ENCODE results near the gene MAIP1.
"Not testable (repeated sequence)": the region's sequence is repeated elsewhere in the genome, so short reads cannot be mapped to it uniquely, and the experiment has no call there.

The MAIP1 gene, protein sequence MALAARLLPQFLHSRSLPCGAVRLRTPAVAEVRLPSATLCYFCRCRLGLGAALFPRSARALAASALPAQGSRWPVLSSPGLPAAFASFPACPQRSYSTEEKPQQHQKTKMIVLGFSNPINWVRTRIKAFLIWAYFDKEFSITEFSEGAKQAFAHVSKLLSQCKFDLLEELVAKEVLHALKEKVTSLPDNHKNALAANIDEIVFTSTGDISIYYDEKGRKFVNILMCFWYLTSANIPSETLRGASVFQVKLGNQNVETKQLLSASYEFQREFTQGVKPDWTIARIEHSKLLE

DNA sequence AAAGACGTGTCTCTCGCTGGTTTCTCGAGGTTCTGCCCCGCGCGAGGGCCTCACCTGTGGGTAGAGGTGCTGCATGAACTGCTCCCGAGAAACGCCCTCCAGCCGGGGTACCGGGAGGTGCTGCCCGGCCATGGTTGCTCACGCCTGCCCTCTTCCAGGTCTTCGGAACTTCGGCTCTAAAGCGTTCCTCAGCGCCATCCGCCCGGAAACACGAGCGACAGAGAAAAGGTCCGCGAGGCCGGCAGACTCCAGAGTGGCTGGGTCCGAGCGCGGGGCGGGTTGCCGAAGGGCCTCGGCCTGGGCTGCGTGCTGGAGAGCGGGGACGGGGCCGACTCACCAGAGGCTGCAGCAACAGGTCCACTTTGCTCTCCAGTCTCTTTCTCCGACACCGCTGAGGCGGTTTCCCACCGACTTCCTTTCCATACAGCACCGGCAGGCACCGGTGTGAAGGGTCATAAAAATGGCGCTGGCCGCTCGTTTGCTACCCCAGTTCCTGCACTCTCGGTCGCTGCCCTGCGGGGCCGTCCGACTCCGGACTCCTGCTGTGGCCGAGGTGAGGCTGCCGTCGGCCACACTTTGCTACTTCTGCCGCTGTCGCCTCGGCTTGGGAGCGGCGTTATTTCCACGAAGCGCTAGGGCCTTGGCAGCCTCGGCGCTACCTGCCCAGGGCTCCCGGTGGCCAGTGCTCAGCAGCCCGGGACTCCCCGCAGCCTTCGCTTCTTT, at the start of gene MAIP1, which contains the start of gene TYW5:
Gene MAIP1 (plus strand): TSS at position 244 of the 723 bp plus-strand sequence. CDS start 217 bp downstream, at position 461.
Gene TYW5 (minus strand): TSS at position 153 of the 723 bp plus-strand sequence. CDS start 21 bp downstream, at position 132.
- DNase-seq (ENCODE audit: low spot score), result peak; percentile 79

DNA sequence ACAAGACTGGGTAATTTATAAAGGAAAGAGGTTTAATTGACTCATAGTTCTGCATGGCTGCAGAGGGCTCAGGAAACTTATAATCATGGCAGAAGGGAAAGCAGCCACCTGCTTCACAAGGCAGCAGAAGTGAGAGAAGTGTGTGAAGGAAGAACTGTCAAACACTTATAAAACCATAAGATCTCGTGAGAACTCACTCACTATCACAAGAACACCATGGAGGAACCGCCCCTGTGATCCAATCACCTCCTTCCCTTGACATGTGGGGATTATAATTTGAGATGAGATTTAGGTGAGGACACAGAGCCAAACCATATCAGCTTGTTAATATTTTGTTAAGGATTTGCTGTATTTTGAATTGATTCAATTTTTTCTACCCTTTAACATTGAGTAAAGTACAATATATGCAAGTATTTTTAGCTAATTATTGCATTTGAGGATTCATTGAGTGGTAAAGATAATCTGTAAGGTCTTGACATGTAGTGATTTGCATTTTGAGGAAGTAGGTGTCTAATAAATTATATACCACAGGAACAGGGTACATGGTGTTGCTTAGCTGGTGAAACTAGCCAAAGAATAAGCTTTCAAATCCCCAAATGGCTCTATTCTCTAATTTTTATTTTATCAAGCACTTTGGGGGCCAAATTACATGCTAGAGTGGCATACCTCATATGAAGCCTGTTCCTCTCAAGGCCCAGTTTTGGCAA, 48.2 kb upstream of the MAIP1 start:
- DNase-seq (ENCODE audit: low spot score), result no peak

DNA sequence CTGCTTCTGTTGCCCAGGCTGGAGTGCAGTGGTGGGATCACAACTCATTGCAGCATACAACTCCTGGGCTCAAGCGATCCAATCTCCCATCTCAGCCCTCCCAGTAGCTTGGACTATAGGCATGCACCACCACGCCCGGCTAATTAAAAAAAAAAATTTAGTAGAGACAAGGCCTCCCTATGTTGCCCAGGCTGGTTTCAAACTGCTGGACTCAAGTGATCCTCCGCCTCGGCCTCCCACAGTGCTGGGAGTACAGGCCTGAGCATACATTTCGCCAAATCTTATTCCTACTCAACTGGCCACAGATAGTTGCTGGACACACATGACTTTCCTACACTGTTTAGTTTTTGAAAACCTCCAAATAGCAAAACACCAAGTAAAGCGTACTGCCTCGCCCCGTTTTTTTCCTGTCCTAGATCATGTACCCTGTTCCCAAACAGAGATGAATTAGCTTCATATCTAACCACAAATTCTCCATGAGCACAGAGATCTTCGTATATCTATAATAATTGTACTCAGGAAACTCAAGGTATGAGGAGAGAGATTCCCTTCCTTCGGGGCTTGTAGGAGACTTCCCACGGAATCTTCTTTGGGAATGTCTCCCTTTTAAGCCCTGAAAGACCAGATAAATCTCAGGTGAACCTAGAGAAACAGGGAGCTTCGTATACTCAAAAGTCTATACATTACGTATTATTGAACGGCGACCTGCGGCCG, 44.9 kb upstream of the MAIP1 start:
- no peak for DNase-seq (ENCODE audit: low spot score)

DNA sequence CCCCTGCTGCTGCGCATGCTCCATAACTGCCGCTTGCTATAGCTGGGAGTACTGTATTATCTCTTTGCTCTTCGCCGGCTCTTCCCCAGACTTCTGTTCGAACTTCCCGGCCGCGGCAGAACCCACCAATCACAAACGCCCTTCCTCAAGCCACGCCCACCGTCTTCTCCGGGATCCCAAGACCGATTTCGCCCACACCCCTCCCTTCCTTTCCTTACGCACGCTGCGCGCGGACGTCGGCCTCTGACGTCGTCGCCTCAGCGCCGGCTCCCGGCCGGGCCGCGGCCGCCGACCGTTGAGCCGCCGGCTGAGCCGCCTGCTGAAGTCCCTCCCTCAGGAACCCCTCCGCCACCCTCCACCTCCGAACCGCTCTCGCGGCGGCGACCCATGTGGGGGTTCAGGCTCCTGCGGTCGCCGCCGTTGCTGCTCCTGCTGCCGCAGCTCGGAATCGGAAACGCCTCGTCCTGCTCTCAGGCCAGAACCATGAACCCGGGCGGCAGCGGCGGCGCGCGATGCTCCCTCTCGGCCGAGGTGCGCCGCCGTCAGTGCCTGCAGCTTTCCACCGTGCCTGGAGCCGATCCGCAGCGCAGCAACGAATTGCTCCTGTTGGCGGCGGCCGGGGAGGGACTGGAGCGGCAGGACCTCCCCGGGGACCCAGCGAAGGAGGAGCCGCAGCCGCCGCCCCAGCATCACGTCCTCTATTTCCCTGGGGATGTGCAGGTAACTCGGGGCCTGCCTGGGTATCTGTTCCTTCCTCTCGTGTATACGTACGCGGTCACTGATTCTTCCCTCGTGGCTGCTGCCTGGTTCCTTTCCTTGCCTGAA, 44.1 kb upstream of the MAIP1 start, which contains the start of gene C2orf69:
Gene C2orf69 (plus strand): TSS at position 242 of the 825 bp plus-strand sequence. CDS start 146 bp downstream, at position 388.
- peak; percentile 96 for DNase-seq (ENCODE audit: low spot score)

DNA sequence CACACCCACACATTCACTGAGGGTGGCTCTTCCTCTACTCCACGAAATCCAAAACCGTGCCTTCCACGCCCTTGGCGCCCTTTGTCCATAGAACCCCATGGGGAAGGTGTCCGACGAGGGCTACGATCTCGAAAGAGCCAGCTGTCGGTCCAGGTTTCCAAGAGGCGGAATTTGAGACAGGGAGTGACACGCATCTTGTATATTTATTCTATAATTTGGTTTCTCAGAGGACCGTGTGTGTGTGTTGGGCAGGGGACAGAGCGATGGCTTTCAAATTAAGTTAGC, 43.6 kb upstream of the MAIP1 start:
- no peak for DNase-seq (ENCODE audit: low spot score)

DNA sequence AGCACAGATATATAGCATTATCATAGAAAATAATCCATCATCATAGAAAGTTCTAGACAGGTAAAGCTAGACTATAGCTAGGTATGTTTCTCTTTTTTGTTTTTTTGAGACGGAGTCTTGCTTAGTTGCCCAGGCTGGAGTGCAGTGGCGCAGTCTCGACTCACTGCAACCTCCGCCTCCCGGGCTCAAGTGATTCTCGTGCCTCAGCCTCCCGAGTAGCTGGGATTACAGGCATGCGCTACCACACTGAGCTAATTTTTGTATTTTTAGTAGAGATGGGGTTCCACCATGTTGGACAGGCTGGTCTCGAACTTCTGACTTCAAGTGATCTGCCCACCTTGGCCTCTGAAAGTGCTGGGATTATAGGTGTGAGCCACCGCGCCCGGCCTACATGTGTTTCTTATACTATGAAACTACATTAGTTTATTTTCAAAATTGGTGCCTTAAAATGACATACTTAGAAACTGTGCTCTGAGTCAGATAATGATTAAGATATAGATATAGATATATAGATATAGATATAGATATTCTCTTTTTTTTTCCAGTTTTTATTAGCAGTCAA, 42.7 kb upstream of the MAIP1 start:
- not testable (repeated sequence) for DNase-seq (ENCODE audit: low spot score)

DNA sequence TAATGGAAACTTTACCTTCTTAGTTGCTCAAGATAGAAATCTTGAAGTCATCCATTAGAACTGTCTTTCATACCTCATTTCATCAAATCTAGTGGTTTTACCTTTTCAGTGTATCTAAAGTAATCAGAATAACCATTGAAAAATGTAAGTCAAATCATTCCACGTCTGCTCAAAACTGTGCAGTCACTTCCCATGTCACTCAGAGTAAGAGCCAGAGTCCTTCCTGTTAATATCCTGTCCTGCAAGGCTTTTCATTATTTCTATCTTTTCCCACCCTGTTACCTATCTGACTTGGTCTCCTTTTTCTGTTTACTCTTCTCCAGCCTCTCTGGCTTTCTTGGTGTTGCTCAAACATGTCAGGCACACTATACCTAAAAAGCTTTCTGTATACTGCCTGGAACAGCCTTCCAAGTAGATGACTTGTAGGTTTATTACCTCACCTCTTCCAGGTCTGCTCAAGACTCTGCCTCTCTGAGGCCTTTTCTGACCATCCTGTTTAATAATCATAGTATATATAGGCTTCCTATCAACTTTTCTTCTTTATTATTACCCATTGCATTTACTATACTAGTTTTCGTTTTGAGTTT, 40.9 kb upstream of the MAIP1 start:
- DNase-seq (ENCODE audit: low spot score), result no peak

DNA sequence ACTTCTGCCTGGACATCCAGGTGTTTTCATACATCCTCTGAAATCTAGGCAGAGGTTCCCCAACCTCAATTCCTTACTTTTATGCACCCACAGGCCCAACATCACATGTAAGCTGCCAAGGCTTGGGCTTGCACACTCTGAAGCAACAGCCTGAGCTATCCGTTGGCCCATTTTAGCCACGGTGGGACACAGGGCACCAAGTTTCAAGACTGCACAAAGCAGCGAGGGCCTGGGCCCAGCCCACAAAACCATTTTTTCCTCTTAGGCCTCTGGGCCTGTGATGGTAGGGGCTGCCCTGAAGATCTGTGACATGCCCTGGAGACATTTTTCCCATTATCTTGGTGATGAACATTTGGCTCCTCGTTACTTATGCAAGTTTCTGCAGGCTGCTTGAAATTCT, 38.4 kb upstream of the MAIP1 start:
- DNase-seq (ENCODE audit: low spot score), result no peak

DNA sequence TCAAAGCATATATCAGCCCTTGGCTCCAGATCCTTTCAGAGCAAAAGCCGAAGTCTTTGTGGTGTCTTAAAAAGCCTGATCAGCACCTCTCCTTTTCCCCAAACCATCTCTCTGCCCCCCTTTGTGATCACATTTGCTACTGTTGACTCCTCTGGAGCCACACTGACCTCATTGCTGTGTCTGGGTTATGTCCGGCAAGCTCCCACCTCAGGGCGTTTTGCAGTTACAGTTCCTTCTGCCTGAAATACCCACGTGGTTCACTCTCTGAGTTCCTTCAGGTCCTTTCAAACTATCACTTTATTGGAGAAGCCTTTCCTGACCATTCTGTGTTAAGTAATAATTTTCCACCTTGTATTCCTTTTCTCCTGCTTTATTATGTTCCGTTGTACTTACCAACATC, 32.5 kb upstream of the MAIP1 start:
- DNase-seq (ENCODE audit: low spot score), result no peak

DNA sequence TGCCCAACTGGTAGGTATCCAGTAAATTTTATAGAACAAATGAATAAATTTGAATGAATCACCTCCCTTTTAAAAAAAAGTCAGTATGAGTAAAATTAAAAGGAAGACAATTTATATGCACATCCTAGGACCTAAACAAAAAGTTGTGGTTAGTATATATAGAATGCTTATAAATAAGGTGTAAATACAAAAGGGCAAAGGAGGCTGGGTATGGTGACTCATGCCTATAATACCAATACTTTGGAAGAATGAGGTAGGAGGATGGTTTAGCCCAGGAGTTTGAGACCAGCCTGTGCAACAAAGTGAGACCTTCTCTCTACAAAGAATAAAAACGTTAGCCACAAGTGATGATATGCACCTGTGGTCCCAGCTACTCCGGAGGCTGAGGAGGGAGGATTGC, 31.5 kb upstream of the MAIP1 start:
- no peak for DNase-seq (ENCODE audit: low spot score)

DNA sequence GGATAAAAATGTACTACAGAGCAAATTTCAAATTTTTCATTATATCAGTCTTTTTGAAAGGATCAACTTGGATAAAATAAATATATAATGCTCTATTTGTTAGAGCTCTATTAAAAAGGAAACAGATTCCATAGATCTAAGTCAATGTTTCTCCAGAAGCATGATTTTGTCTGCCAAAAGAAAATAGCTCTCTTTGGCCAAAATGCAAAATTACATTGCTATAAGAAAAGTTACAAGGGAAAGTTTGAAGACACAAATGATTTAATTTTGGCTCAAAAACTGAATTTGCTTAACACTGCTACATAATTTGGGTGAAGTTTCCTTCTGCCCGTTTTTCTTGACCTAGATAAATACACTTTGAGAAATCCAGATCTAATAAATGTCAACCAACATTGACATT, 28.6 kb upstream of the MAIP1 start:
- no peak for DNase-seq (ENCODE audit: low spot score)

DNA sequence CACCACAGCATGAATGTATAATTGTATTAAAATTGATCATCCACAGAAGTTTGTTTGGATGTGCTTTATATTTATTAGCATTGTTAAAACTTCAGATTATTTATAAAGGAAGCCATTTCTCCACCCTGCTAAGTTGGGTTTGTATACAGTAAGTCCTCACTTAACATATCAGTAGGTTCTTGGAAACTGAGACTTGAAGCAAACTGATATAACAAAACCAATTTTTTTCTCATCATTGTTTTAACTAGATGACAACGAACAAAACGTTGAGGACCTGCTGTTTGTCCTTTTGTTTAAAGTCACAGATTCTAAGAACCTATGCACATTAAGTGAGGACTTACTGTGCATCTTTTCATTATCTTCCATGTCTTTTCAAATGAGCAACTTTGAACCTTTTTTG, 27.2 kb upstream of the MAIP1 start:
- no peak for DNase-seq (ENCODE audit: low spot score)

DNA sequence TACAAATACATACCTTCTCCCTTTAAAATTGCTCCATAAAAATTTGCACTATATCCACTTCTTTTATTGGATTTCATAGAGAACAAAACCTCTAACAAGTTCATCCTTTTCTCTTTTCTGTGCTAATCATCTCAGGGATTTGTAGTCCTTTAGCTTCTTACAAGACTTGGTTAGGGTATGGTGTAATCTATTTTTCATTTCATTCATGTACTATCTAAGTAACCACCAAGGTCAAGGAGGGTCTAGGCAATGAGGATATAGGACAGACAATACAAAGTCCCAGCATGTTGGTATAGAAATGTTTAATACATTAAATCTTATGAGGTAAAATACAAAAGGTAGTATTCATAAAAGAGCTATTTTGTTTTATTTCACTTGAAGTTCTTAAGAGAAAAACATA, 26.8 kb upstream of the MAIP1 start:
- DNase-seq (ENCODE audit: low spot score), result no peak

DNA sequence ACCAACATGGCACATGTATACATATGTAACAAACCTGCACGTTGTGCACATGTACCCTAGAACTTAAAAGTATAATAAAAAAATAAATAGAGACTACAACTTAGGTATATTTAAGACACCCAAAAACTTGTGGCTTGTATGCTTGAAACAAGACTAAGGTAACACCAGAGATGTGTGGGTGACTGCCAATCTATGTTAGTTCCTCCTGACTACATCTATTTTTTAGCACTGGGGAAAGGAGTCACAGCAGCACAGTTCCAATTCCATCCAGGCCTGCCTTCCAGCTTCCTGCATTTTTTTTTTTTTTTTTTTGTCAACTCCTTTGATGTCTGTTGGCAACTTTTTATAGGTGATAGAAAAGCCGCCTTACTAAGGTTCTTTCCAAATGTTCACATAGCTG, 26.1 kb upstream of the MAIP1 start:
- no peak for DNase-seq (ENCODE audit: low spot score)

DNA sequence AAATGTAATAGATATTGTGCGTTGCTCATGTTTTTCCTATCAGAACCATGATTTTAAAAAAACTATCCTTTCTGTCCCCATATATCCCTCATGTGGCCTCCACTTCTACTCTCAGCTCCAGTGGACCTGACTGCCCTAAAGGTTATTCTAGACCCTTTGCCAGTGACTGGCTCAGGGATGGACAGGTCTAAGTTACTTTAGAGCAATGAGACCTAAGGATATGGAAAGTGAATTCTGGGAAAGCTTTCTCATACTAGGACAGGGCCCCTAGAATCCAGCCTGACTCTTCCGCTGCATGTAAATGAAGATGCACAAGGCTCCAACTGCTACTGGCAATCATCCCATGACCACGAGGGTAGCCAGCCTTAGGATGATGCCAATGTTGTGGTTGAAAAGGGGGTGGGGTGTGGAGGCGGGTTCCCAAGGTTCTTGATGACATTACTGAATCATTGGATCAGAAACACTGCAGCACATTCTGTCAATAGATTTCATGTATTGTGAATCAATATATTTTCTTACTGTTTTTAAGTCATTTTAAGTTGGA, 23.0 kb upstream of the MAIP1 start:
- no peak for DNase-seq (ENCODE audit: low spot score)

DNA sequence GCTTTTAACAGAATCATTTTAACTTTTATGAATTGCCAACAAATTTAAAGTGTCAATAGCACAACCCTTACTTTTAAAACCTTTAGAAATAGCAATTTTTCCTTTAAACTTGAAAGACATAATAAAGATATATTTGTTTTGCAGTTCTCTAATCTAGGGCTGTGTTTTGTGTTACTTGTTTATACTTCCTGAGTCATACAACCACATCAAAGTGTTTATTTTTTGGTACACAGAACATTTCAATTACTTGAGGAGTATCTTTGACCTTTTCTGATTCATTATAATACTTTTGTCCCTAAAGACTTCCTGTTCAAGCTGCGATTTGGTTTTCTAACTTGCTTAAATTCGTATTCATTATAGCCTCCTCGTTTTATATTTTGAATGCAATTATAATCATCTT, 21.9 kb upstream of the MAIP1 start:
- DNase-seq (ENCODE audit: low spot score), result no peak

DNA sequence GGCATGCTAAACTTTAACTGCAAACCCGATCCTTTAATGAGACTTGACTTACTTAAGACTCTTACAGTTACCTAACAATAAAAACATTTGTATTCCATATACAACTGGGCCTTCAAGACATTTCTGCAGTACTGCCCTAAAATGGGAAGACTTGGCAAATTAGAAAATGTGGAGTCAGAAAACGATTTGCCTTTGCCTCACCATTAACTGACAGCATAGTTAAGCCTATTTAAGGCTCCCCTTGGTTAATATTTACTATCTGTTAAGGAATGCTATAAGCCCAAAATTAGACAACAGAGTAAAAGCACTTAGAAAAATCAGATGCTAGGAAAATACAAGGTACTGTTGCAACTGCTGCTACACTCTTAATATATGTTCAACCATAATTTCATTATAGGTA, 18.8 kb upstream of the MAIP1 start:
- DNase-seq (ENCODE audit: low spot score), result no peak

DNA sequence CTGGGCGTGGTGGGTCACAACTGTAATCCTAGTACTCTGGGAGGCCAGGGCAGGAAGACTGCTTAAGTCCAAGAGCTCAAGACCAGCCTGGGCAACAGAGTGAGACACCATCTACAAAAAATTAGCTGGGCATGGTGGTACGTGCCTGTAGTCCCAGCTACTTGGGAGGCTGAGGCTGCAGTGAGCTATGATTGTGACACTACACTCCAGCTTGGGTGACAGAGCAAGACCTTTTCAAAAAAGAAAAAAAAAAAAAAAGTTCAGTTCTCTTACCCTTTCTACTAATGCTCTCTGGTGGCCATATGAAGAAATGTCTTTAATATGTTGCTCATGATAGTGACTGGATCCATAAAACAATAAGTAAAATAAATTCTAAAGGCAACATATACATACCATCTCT, 15.0 kb upstream of the MAIP1 start:
- DNase-seq (ENCODE audit: low spot score), result no peak

DNA sequence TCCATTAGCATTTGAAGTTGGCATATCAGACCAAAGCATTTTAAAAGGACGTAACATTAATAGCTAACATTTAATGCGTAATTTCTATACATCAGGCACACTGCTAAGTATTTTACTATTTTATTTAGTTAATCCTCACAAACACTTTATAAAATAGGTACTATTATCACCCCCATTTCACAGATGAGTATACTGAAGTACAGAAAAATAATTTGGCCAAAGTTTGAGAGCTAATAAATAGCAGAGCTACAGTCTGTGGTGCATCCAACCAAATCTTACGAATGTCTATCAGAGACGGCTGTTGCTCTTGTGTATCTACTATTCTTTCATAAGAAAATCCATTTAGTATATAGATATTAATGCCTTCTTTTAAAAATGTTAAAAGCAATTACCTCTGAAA, 12.0 kb upstream of the MAIP1 start:
- DNase-seq (ENCODE audit: low spot score), result no peak

DNA sequence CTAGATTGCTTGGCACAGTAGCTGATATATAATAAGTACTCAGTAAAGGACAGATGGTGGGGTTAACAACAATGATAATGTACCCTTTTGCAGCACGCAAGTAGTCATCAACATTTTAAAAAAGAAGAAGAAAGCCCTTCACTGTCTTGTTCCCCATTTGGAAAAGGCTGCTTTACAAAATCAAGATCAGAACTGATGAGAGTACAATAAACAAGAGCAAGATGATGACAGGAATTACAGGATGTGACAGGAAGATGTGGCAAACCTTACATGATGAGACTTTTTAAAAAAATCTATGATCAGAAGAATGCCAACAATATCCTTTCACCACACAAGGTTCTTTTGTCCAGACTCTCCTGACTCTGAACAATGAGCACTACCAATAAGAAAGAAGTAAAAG, 9.2 kb upstream of the MAIP1 start:
- DNase-seq (ENCODE audit: low spot score), result no peak

DNA sequence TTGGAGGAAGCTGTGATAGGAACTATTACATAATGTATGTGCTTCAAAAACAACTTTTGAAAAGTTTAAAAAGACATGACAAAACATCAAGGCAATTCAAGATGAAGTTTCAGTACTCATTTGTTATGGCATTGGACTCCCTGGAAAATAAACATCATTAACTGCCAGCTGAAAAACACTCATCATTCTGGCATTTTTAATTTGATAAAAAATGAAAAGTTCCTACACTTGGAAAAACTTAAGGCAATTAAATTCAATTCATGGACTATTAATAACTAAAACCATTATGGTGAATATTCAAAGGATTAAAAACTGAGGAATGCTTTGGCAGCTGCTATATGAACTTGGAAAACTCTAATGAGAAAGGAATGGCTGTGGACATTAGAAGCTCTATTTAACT, 8.5 kb upstream of the MAIP1 start:
- DNase-seq (ENCODE audit: low spot score), result no peak
